ENCODE results near the gene CDK12. TPM values are rescaled to one million over a fixed set of nuclear protein-coding genes. Genes with fewer than 3 reads are reported as not detected.

CDK12 gene
- total and polyA plus RNA-seq, 2 donors (not counting 1 experiment from before 2014, with no cell fraction given) = 19.4 to 24.9 TPM

GRCh38 chr17:39527220-39527813, 66.0 kb downstream of the CDK12 start:
- no peaks in the 10 kb centered on the region for H3K9me3 ChIP-seq (ENCODE audit: control insufficient read depth, insufficient read depth, low read depth, low read length)
- H3K4me1 ChIP-seq (ENCODE audit: control insufficient read depth, extremely low read depth, insufficient read depth, low read length) = no peaks in the 10 kb centered on the region
- no peaks in the 10 kb centered on the region for H4K20me1 ChIP-seq (ENCODE audit: control insufficient read depth, extremely low read depth, insufficient read depth, low read length)
- no peak for TF ChIP-seq EZH2 (IDR thresholded peaks at IDR 0.05; ENCODE audit: low read length, missing control alignments)
- TF ChIP-seq CTCF (conservative IDR thresholded peaks at IDR 0.05 in 1 of 2, IDR thresholded peaks at IDR 0.05 in 1 of 2; ENCODE audit: low read depth in 1 of 2, low read length in 2 of 2) = peak; percentile 24 to 46
- H3K9ac ChIP-seq (ENCODE audit: insufficient read depth, low read length) = no peak overlapping the region
- no peak overlapping the region for H3K4me3 ChIP-seq (replicated peaks in 1 of 4; ENCODE audit: control extremely low read depth in 1 of 4, insufficient read depth in 1 of 4, low read depth in 3 of 4, low read length in 4 of 4)
- no peaks in the 10 kb centered on the region for H3K79me2 ChIP-seq (ENCODE audit: control insufficient read depth, insufficient read depth, low read length)
- DNase-seq (ENCODE audit: low read depth in 2 of 2) = peak in 1 of 2 donors; percentile 15
- H3K36me3 ChIP-seq (ENCODE audit: control insufficient read depth, insufficient read depth, low read length) = peaks cover 19% of the 10 kb centered on the region
- H3K27ac ChIP-seq (ENCODE audit: insufficient read depth, low read length) = no peak overlapping the region
- H2AFZ ChIP-seq (ENCODE audit: low read length) = no peak overlapping the region
- no peak overlapping the region for H3K4me2 ChIP-seq (ENCODE audit: extremely low read depth, insufficient read depth, low read length)
- H3K27me3 ChIP-seq (ENCODE audit: control insufficient read depth, insufficient read depth, low read length) = no peaks in the 10 kb centered on the region

- H3K4me2 ChIP-seq (ENCODE audit: extremely low read depth, insufficient read depth, low read length) = no peak overlapping the region
- no peaks in the 10 kb centered on the region for H3K9me3 ChIP-seq (ENCODE audit: control insufficient read depth, insufficient read depth, low read depth, low read length)
- peaks cover 18% of the 10 kb centered on the region for H3K36me3 ChIP-seq (ENCODE audit: control insufficient read depth, insufficient read depth, low read length)
Observed at GRCh38 chr17:39529455-39529854, 68.2 kb downstream of the CDK12 start.

GRCh38 chr17:39530513-39530912, 69.2 kb downstream of the CDK12 start:
- H4K20me1 ChIP-seq (ENCODE audit: control insufficient read depth, extremely low read depth, insufficient read depth, low read length) = no peaks in the 10 kb centered on the region
- DNase-seq (ENCODE audit: low read depth in 2 of 2) = no peak
- no peak for TF ChIP-seq CTCF (conservative IDR thresholded peaks at IDR 0.05 in 1 of 2, IDR thresholded peaks at IDR 0.05 in 1 of 2; ENCODE audit: low read depth in 1 of 2, low read length in 2 of 2)
- no peak for TF ChIP-seq EZH2 (IDR thresholded peaks at IDR 0.05; ENCODE audit: low read length, missing control alignments)
- H3K27ac ChIP-seq (ENCODE audit: insufficient read depth, low read length) = no peak overlapping the region
- H2AFZ ChIP-seq (ENCODE audit: low read length) = no peak overlapping the region
- no peaks in the 10 kb centered on the region for H3K79me2 ChIP-seq (ENCODE audit: control insufficient read depth, insufficient read depth, low read length)
- no peaks in the 10 kb centered on the region for H3K4me1 ChIP-seq (ENCODE audit: control insufficient read depth, extremely low read depth, insufficient read depth, low read length)
- no peaks in the 10 kb centered on the region for H3K9me3 ChIP-seq (ENCODE audit: control insufficient read depth, insufficient read depth, low read depth, low read length)
- no peaks in the 10 kb centered on the region for H3K27me3 ChIP-seq (ENCODE audit: control insufficient read depth, insufficient read depth, low read length)
- H3K36me3 ChIP-seq (ENCODE audit: control insufficient read depth, insufficient read depth, low read length) = peaks cover 14% of the 10 kb centered on the region
- H3K9ac ChIP-seq (ENCODE audit: insufficient read depth, low read length) = no peak overlapping the region
- no peak overlapping the region for H3K4me3 ChIP-seq (replicated peaks in 1 of 4; ENCODE audit: control extremely low read depth in 1 of 4, insufficient read depth in 1 of 4, low read depth in 3 of 4, low read length in 4 of 4)
- H3K4me2 ChIP-seq (ENCODE audit: extremely low read depth, insufficient read depth, low read length) = no peak overlapping the region

More at GRCh38 chr17:39529455-39529854, 68.2 kb downstream of the CDK12 start:
- DNase-seq (ENCODE audit: low read depth in 2 of 2) = no peak
- Histone ChIP-seq H3K4me1 (ENCODE audit: control insufficient read depth, extremely low read depth, insufficient read depth, low read length) (no peaks in the 10 kb centered on the region), H4K20me1 (ENCODE audit: control insufficient read depth, extremely low read depth, insufficient read depth, low read length) (no peaks in the 10 kb centered on the region), H3K27ac (ENCODE audit: insufficient read depth, low read length) (no peak overlapping the region), H3K9ac (ENCODE audit: insufficient read depth, low read length) (no peak overlapping the region), H3K79me2 (ENCODE audit: control insufficient read depth, insufficient read depth, low read length) (no peaks in the 10 kb centered on the region), H3K4me3 (replicated peaks in 1 of 4; ENCODE audit: control extremely low read depth in 1 of 4, insufficient read depth in 1 of 4, low read depth in 3 of 4, low read length in 4 of 4) (no peak overlapping the region), H2AFZ (ENCODE audit: low read length) (no peak overlapping the region), H3K27me3 (ENCODE audit: control insufficient read depth, insufficient read depth, low read length) (no peaks in the 10 kb centered on the region)
- TF ChIP-seq CTCF (conservative IDR thresholded peaks at IDR 0.05 in 1 of 2, IDR thresholded peaks at IDR 0.05 in 1 of 2; ENCODE audit: low read depth in 1 of 2, low read length in 2 of 2) = no peak
- no peak for TF ChIP-seq EZH2 (IDR thresholded peaks at IDR 0.05; ENCODE audit: low read length, missing control alignments)

All from fibroblast of lung (primary cell).